Kidney (tissue), 14 donors: ENCODE data around the gene ZNF487. TPM values are rescaled to one million over a fixed set of nuclear protein-coding genes. Genes with fewer than 3 reads are reported as not detected.

ENCODE experiments used
- DNase-seq, 5 donors: peaks; one replicate each; pipeline ENCODE4 v3.0.0-alpha.2; 2013 to 2020
- FAIRE-seq: peaks from 2 replicates; lab custom pipeline; 2012; peaks lifted over from hg19 to GRCh38; lab: Jason Lieb, UNC
- H3K27ac ChIP-seq, 2 donors: one replicate each; pipeline ENCODE4 v1.7.0; 2013; ENCODE audit warnings: low read depth in 2 of 2, low read length in 2 of 2, inconsistent platforms in 1 of 2
- H3K27me3 ChIP-seq: one replicate; pipeline ENCODE4 v1.7.1; 2013; ENCODE audit warnings: low read length, inconsistent platforms; ENCODE audit not compliant: control insufficient read depth, insufficient read depth
- H3K36me3 ChIP-seq, 3 donors: one replicate each; pipeline versions ENCODE4 v1.7.0 to v1.7.1; 2013; ENCODE audit warnings: low read length in 3 of 3, control low read depth in 1 of 3, inconsistent platforms in 1 of 3; ENCODE audit not compliant: insufficient read depth in 3 of 3, control insufficient read depth in 2 of 3
- H3K4me1 ChIP-seq, 3 donors: one replicate each; pipeline versions ENCODE4 v1.7.0 to v1.7.1; 2013; ENCODE audit warnings: low read length in 3 of 3, inconsistent platforms in 1 of 3, low read depth in 1 of 3; ENCODE audit not compliant: control insufficient read depth in 2 of 3, insufficient read depth in 2 of 3
- H3K4me3 ChIP-seq, 3 donors: one replicate each; pipeline versions ENCODE4 v1.7.0 to v1.8.1; 2013; ENCODE audit warnings: low read length in 3 of 3, control low read depth in 1 of 3, inconsistent platforms in 1 of 3
- H3K9ac ChIP-seq, 3 donors: one replicate each; pipeline versions ENCODE4 v1.7.0 to v1.7.1; 2013; ENCODE audit warnings: low read length in 3 of 3, control low read depth in 1 of 3, inconsistent platforms in 1 of 3
- H3K9me3 ChIP-seq, 3 donors: one replicate each; pipeline versions ENCODE4 v1.7.0 to v1.7.1; 2013; ENCODE audit warnings: low read length in 3 of 3, control low read depth in 1 of 3, inconsistent platforms in 1 of 3; ENCODE audit not compliant: control insufficient read depth in 2 of 3, insufficient read depth in 1 of 3
- intact Hi-C: fragments of 100-400 bp; cut with DNase I; formaldehyde crosslinking; loops from one replicate; pipeline ENCODE4 v1.11.1; 2022
- polyA plus RNA-seq: library from polyadenylated mRNA; stranded (reverse); fragments of 350-450 nt; fragmentation: Illumina TruSeq; extraction: RNeasy Lipid Tissue Mini Kit (QIAGEN cat#74804); gene quantifications from one replicate; pipeline ENCODE4 v1.2.3, GENCODE V29; 2014; ENCODE audit warnings: low read depth, low replicate concordance; ENCODE audit not compliant: insufficient read depth
- total RNA-seq: library from RNA; stranded (reverse); fragmentation: NEBNext Ultra II Directional; extraction: Animal tissue kit (Norgen Biotek cat#: 25700); gene quantifications from one replicate; pipeline ENCODE4 v1.2.1, GENCODE V29; 2021
- TF ChIP-seq, protein P1 (sequence below): IDR thresholded peaks from 3 replicates; pipeline ENCODE4 v1.5.1; 2012; ENCODE audit warnings: mild to moderate bottlenecking, moderate library complexity, borderline replicate concordance; ENCODE audit not compliant: insufficient read depth; ENCODE audit errors: extremely low read depth
- donor health status: control.
- donor health status: control.
- donor health status: control.
- donor health status: control.
- donor health status: control.
- donor health status: DM: yes; HTN: yes; CAD: no.
- donor health status: Normal renal cell carcinoma (clear cell type).

The ZNF487 gene
- total and polyA plus RNA-seq, 2 donors from 2014 or later = 7.1 to 9.7 TPM

DNA sequence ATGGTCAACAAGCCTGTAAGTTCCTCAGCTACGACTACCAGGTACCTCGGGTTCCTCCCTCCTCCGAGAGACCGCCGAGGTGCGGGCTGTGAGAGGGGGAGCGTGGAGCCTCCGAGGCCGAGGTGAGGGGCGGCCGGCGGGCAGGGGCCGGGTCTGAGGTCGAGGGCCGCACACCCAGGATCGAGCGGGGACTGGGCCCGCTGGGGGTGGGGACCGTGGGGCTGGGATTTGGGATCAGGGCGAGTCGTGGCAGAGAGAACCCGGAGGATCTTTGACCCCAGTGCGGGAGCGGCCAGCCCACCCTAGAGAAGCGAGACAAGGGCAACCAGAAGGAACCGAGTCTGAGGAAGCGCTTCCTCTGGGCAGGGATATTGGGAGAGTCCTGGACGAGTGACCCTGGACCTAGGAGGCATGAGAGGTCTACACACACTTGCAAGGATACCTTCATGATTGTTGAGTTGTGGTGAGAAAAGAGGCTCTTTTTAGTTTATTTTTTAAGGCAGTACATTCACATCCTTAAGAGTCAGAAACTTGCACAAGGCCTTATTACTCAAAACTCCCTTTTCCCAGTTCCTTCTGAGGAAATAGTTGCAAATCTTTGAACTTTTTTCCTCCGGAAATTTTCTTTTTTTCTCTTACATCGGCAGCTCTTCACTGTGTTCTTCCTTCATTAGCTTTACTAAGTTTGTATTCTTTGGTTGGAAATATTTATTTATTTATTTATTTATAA lies 395 bp downstream of the ZNF487 start:
- TF ChIP-seq, protein P1, sequence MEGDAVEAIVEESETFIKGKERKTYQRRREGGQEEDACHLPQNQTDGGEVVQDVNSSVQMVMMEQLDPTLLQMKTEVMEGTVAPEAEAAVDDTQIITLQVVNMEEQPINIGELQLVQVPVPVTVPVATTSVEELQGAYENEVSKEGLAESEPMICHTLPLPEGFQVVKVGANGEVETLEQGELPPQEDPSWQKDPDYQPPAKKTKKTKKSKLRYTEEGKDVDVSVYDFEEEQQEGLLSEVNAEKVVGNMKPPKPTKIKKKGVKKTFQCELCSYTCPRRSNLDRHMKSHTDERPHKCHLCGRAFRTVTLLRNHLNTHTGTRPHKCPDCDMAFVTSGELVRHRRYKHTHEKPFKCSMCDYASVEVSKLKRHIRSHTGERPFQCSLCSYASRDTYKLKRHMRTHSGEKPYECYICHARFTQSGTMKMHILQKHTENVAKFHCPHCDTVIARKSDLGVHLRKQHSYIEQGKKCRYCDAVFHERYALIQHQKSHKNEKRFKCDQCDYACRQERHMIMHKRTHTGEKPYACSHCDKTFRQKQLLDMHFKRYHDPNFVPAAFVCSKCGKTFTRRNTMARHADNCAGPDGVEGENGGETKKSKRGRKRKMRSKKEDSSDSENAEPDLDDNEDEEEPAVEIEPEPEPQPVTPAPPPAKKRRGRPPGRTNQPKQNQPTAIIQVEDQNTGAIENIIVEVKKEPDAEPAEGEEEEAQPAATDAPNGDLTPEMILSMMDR = no peak
- Histone ChIP-seq H3K9ac (peak overlapping the region; percentile 72 to 95 (median 73)), H3K36me3 (no peaks in the 10 kb centered on the region), H3K4me1 (peaks cover 0 to 2% (median 0%) of the 10 kb centered on the region in 3 donors), H3K9me3 (no peaks in the 10 kb centered on the region), H3K27ac (peak overlapping the region; percentile 99), H3K4me3 (peak overlapping the region; percentile 89 to 91 (median 91)), H3K27me3 (no peaks in the 10 kb centered on the region)
- FAIRE-seq (no peak), DNase-seq (peak in 1 of 5 donors; percentile 48)
- intact Hi-C loops = no loop called here

DNA sequence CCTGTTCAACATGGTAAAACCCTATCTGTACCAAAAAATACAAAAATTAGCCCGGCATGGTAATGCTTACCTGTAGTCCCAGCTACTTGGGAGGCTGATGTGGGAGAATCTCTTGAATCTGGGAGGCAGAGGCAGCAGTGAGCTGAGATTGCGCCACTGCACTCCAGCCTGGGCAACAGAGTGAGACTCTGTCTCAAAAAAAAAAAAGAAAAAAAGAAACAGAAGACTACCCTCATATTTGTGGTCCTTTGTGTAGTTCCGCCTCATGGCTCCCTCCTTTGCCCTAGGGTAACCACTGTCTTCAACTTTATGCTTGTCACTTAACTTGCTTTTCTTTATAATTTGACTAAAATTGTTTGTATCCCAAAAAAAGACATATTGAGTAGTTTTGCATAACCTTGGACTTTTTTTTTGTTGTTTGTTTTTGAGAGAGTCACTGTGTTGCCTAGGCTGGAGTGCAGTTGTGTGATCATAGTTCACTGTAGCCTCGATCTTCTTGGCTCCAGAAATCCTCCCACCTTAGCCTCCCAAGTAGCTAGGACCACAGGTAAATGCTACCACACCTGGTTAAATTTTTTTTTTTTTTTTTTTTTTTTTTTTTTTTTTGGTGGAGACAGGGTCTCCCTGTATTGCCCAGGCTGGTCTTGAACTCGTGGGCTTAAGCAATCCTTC lies 3.7 kb downstream of the ZNF487 start:
- no peak overlapping the region for H3K4me3 ChIP-seq
- FAIRE-seq (no peak), DNase-seq (no peak)

DNA sequence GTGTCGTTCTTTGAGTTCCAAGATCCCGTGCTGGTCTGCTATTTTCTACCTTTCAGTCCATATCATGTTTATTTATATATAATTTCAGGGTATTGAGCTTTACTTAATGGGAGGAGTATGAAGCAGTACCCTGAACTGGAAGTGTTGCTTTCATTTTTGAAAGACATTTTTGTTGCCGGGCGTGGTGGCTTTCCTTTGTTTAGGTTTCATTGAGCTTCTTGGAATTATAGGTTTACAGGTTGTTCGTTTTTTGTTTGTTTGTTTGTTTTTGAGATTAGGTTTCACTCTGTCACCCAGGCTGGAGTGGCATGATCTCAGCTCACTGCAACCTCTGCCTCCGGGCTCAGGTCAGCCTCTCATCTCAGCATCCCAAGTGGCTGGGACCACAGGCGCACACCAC lies 7.4 kb downstream of the ZNF487 start:
- no peak for FAIRE-seq
- no peak for DNase-seq
- H3K9me3 ChIP-seq = no peaks in the 10 kb centered on the region
- no peak overlapping the region for H3K9ac ChIP-seq
- no peak overlapping the region for H3K4me3 ChIP-seq
- no peaks in the 10 kb centered on the region for H3K27me3 ChIP-seq
- TF ChIP-seq, protein P1 = no peak
- intact Hi-C loops = no loop called here
- no peaks in the 10 kb centered on the region for H3K36me3 ChIP-seq
- no peak overlapping the region for H3K27ac ChIP-seq
- no peaks in the 10 kb centered on the region for H3K4me1 ChIP-seq

More for the DNA sequence above, 3.7 kb downstream of the ZNF487 start:
- TF ChIP-seq, protein P1 = no peak
- no peaks in the 10 kb centered on the region for H3K27me3 ChIP-seq
- no peak overlapping the region for H3K27ac ChIP-seq
- peaks cover 0 to 2% (median 0%) of the 10 kb centered on the region in 3 donors for H3K4me1 ChIP-seq
- intact Hi-C loops = no loop called here
- no peak overlapping the region for H3K9ac ChIP-seq
- no peaks in the 10 kb centered on the region for H3K36me3 ChIP-seq
- no peaks in the 10 kb centered on the region for H3K9me3 ChIP-seq
